Fibroblast of skin of scalp (primary cell): ENCODE data around the gene NFKBIL1.

Experiments used
- DNase-seq: peaks from one replicate; pipeline ENCODE4 v3.0.0-alpha.2; 2013

The NFKBIL1 gene

GRCh38 chr6:31567531-31568370, 20.3 kb downstream of the NFKBIL1 start:
- no peak for DNase-seq

GRCh38 chr6:31568537-31568961, 21.1 kb downstream of the NFKBIL1 start:
- no peak for DNase-seq

- no peak for DNase-seq
Measured at GRCh38 chr6:31569861-31570536, 22.6 kb downstream of the NFKBIL1 start.

- DNase-seq: no peak
Measured at GRCh38 chr6:31572041-31572911, 24.9 kb downstream of the NFKBIL1 start, which contains the start of gene LTA. Gene LTA, plus strand, starts transcription at chr6:31572289. Its CDS starts 454 bp downstream, at chr6:31572743.

- no peak for DNase-seq
Measured at GRCh38 chr6:31573239-31574105, 26.1 kb downstream of the NFKBIL1 start.

DNA sequence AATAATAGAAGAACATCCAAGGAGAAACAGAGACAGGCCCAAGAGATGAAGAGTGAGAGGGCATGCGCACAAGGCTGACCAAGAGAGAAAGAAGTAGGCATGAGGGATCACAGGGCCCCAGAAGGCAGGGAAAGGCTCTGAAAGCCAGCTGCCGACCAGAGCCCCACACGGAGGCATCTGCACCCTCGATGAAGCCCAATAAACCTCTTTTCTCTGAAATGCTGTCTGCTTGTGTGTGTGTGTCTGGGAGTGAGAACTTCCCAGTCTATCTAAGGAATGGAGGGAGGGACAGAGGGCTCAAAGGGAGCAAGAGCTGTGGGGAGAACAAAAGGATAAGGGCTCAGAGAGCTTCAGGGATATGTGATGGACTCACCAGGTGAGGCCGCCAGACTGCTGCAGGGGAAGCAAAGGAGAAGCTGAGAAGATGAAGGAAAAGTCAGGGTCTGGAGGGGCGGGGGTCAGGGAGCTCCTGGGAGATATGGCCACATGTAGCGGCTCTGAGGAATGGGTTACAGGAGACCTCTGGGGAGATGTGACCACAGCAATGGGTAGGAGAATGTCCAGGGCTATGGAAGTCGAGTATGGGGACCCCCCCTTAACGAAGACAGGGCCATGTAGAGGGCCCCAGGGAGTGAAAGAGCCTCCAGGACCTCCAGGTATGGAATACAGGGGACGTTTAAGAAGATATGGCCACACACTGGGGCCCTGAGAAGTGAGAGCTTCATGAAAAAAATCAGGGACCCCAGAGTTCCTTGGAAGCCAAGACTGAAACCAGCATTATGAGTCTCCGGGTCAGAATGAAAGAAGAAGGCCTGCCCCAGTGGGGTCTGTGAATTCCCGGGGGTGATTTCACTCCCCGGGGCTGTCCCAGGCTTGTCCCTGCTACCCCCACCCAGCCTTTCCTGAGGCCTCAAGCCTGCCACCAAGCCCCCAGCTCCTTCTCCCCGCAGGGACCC, 27.0 kb downstream of the NFKBIL1 start:
- no peak for DNase-seq

DNA sequence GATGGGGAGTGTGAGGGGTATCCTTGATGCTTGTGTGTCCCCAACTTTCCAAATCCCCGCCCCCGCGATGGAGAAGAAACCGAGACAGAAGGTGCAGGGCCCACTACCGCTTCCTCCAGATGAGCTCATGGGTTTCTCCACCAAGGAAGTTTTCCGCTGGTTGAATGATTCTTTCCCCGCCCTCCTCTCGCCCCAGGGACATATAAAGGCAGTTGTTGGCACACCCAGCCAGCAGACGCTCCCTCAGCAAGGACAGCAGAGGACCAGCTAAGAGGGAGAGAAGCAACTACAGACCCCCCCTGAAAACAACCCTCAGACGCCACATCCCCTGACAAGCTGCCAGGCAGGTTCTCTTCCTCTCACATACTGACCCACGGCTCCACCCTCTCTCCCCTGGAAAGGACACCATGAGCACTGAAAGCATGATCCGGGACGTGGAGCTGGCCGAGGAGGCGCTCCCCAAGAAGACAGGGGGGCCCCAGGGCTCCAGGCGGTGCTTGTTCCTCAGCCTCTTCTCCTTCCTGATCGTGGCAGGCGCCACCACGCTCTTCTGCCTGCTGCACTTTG, 28.0 kb downstream of the NFKBIL1 start, which contains the start of gene TNF:
Gene TNF, plus strand, starts transcription at position 231 of the 567 bp plus-strand sequence. Its CDS starts 177 bp downstream, at position 408.
- no peak for DNase-seq

GRCh38 chr6:31575952-31576685, 28.7 kb downstream of the NFKBIL1 start:
- DNase-seq: no peak

- no peak for DNase-seq
Measured at GRCh38 chr6:31576897-31577578, 29.6 kb downstream of the NFKBIL1 start.

DNA sequence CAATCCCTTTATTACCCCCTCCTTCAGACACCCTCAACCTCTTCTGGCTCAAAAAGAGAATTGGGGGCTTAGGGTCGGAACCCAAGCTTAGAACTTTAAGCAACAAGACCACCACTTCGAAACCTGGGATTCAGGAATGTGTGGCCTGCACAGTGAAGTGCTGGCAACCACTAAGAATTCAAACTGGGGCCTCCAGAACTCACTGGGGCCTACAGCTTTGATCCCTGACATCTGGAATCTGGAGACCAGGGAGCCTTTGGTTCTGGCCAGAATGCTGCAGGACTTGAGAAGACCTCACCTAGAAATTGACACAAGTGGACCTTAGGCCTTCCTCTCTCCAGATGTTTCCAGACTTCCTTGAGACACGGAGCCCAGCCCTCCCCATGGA, 30.2 kb downstream of the NFKBIL1 start:
- no peak for DNase-seq

GRCh38 chr6:31578184-31579118, 31.0 kb downstream of the NFKBIL1 start:
- no peak for DNase-seq

DNA sequence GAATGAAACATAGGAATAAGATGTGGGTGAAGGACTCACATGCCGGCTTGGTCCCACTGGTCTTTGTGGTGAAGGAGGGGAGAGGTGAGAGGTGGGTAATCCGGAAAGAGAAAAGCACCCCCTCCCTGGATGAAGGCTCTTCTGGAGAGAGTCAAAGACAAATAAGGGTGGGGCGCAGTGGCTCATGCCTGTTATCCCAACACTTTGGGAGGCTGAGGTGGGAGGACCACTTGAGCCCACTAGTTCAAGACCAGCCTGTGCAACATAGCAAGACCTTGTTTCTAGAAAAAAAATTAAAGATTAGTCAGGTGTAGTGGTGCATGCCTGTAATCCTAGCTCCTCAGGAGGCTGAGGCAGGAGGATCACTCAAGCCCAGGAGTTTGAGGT, 31.7 kb downstream of the NFKBIL1 start:
- no peak for DNase-seq

DNA sequence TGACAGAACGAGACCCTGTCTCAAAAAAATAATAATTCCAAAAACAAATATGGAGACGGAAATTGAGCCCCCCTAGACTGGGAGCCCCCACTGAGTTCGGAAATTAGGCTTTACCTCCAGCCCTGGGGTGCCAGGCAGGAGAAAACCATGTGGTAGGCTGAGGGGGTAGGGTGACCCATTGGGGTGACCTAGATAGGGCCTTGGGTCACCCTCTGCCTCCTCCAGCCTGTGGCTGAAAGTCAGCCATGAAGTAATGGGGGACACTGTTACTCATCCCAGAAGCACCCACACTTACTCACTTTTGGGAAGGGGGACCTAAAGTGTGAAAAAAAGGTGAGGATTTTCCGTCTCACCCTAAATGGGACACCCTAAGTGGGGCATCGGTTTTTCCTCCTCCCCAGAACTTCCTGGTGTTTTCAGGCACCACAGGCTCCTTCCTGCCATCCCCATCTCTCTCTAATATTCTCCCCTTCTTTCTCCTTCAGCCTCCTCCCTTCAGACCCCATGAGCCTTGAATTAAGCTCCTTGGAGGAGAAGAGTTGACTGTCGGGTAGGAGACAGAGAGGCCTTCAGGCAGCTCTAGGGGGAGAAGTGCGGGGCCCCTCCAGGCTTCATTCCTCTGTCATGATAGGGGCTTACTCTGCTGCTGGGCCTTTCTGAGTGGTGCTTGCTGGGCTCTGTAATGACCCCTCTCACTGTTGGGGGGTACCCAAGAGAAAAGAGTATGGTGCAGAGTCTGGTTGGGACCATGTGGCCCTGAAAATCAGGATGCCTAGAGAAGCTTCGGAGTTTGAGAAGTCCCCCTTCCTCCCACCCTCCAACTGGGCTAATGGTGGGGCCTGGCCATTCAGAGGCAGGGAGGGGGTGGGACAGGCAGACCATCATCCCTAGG, 32.4 kb downstream of the NFKBIL1 start:
- no peak for DNase-seq

DNA sequence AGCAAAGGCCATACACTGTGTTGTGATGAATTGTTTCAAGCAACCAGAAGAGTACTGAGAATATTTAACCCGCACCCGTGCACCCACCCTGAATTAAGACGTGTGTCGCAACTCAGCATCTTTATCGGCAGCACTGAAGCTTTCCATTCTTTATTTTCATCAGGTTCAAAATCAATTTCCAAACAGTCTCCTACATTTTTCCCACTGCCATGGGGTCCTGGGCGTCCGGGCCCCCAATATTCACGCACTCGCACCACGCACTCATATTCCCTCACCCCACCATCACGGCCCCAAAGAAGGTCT, 33.0 kb downstream of the NFKBIL1 start:
- DNase-seq: no peak

DNA sequence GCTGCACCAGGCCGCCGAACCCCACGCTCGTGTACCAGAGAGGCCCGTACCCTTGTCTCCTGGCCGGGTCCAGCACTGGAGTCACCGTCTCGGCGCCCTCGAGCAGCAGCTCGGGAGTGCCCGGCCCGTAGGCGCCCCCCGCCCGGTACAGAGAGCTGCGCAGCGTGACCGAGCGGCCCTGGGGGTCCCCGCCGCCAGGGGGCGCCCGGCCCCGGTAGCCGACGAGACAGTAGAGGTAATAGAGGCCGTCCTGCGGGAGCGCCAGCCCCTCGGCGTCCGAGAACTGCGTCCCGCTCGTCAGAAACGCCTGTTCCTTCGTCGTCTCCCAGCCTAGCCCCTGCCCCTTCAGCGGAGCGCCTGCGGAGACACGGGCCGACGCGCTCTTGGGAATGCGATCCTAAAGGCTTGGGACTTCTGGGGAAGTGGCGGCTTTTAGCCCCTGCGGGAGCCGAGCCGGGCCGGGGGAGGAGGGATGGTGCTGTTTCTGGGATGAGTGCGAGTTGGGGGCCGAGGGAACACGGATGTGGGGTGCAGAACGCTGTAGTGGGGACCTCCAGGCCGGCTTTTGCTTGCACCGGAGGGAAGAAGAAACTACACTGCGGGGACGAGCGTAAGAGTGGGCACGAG, 33.5 kb downstream of the NFKBIL1 start:
- DNase-seq: peak; percentile 79
